Activated naive CD4-positive, alpha-beta T cell treated with anti-CD3 and anti-CD28 coated beads for 36 hours (primary cell): ENCODE data around the gene RNASE11. TPM values are rescaled to one million over a fixed set of nuclear protein-coding genes. Genes with fewer than 3 reads are reported as not detected.

Experiments
- CTCF ChIA-PET: fragments of 350-600 bp; sonication (Branson Sonifier 250); formaldehyde crosslinking; loops from one replicate; lab custom pipeline; 2021; ENCODE audit warnings: antibody characterized with exemption; lab: Charles Lee
- DNase-seq: peaks from one replicate; pipeline ENCODE4 v3.0.0-alpha.2; 2020
- H3K27ac Mint-ChIP-seq: one replicate; pipeline ENCODE4 v1.8.0; 2021; ENCODE audit warnings: mild to moderate bottlenecking, mixed read lengths
- H3K27me3 Mint-ChIP-seq: one replicate; pipeline ENCODE4 v1.8.0; 2021; ENCODE audit warnings: low read depth, mixed read lengths
- H3K36me3 Mint-ChIP-seq: one replicate; pipeline ENCODE4 v1.8.0; 2021; ENCODE audit warnings: low read depth, mixed read lengths
- H3K4me1 Mint-ChIP-seq: one replicate; pipeline ENCODE4 v1.8.0; 2021; ENCODE audit warnings: low read depth, mixed read lengths
- H3K4me3 Mint-ChIP-seq: one replicate; pipeline ENCODE4 v1.8.0; 2021; ENCODE audit warnings: mild to moderate bottlenecking, moderate library complexity, mixed read lengths
- H3K9me3 Mint-ChIP-seq: one replicate; pipeline ENCODE4 v1.8.0; 2021; ENCODE audit warnings: mixed read lengths
- intact Hi-C: fragments of 100-400 bp; cut with micrococcal nuclease; formaldehyde crosslinking; loops from one replicate; pipeline ENCODE4 v1.15.1; 2023
- total RNA-seq, 2 experiments: library from RNA; stranded (reverse); gene quantifications; one replicate each; pipeline ENCODE4 v1.2.3, GENCODE V29; 2021

The RNASE11 gene
- not detected for total RNA-seq

- Mint-ChIP-seq H3K27ac (no peak within 1 kb of the TSS), H3K4me1 (peaks cover 4% of the 10 kb centered on the region), H3K27me3 (peaks cover 3% of the 10 kb centered on the region), H3K4me3 (no peak within 1 kb of the TSS), H3K36me3 (no peaks in the 10 kb centered on the region), H3K9me3 (peaks cover 4% of the 10 kb centered on the region)
- CTCF ChIA-PET = interaction anchor here (0.8 kb wide), 1 partner anchor 18 kb away, joined by 3 read pairs; no protein-coding TSS in a partner anchor
- intact Hi-C loops = no loop called here
- DNase-seq = no peak
Measured at GRCh38 chr14:20587489-20588154, at the start of gene RNASE11. Gene RNASE11, minus strand, starts transcription at chr14:20588001.

GRCh38 chr14:20632831-20633691, 45.3 kb upstream of the RNASE11 start:
- CTCF ChIA-PET = interaction anchor here (0.8 to 3.6 kb wide), 6 partner anchors 11 to 58 kb away, joined by 3 to 23 read pairs (median 6); no protein-coding TSS in a partner anchor
- intact Hi-C loops = loop anchor here (1.0 to 5.0 kb wide), 8 partner anchors 8 to 339 kb away; partner anchors contain the start of genes PIP4P1 and RNASE6
- Mint-ChIP-seq H3K4me1 (peaks cover 33% of the 10 kb centered on the region), H3K9me3 (no peaks in the 10 kb centered on the region), H3K36me3 (peaks cover 4% of the 10 kb centered on the region), H3K27me3 (peaks cover 33% of the 10 kb centered on the region), H3K4me3 (peak overlapping the region; percentile 79), H3K27ac (peak overlapping the region; percentile 89)
- peak; percentile 83 for DNase-seq

- Mint-ChIP-seq H3K9me3 (no peaks in the 10 kb centered on the region), H3K4me1 (peaks cover 39% of the 10 kb centered on the region), H3K27ac (peak overlapping the region; percentile 89), H3K4me3 (peak overlapping the region; percentile 79), H3K27me3 (peaks cover 34% of the 10 kb centered on the region), H3K36me3 (peaks cover 4% of the 10 kb centered on the region)
- intact Hi-C loops = loop anchor here (1.0 to 5.0 kb wide), 4 partner anchors 36 to 340 kb away; partner anchors contain the start of genes PIP4P1 and RNASE6
- CTCF ChIA-PET = interaction anchor here (0.8 to 3.6 kb wide), 7 partner anchors 10 to 338 kb away, joined by 3 to 23 read pairs (median 6); no protein-coding TSS in a partner anchor
- DNase-seq = no peak
Measured at GRCh38 chr14:20632448-20632830, 44.6 kb upstream of the RNASE11 start.

GRCh38 chr14:20631880-20632389, 44.1 kb upstream of the RNASE11 start:
- intact Hi-C loops = loop anchor here (1.0 to 5.0 kb wide), 5 partner anchors 19 to 340 kb away; partner anchors contain the start of genes PIP4P1 and RNASE6
- H3K4me3 Mint-ChIP-seq = peak overlapping the region; percentile 79
- H3K27ac Mint-ChIP-seq = peak overlapping the region; percentile 56
- CTCF ChIA-PET = interaction anchor here (0.8 to 3.6 kb wide), 10 partner anchors 10 to 339 kb away, joined by 3 to 23 read pairs (median 5); no protein-coding TSS in a partner anchor
- H3K4me1 Mint-ChIP-seq = peaks cover 44% of the 10 kb centered on the region
- H3K36me3 Mint-ChIP-seq = peaks cover 4% of the 10 kb centered on the region
- no peaks in the 10 kb centered on the region for H3K9me3 Mint-ChIP-seq
- H3K27me3 Mint-ChIP-seq = peaks cover 36% of the 10 kb centered on the region
- peak; percentile 35 for DNase-seq

- H3K4me3 Mint-ChIP-seq = peak overlapping the region; percentile 79
- intact Hi-C loops = loop anchor here (1.0 to 5.0 kb wide), 3 partner anchors 18 to 341 kb away; partner anchors contain the start of gene RNASE6
- H3K4me1 Mint-ChIP-seq = peaks cover 51% of the 10 kb centered on the region
- peaks cover 4% of the 10 kb centered on the region for H3K36me3 Mint-ChIP-seq
- peak; percentile 61 for DNase-seq
- CTCF ChIA-PET = interaction anchor here (0.6 to 3.6 kb wide), 12 partner anchors 16 to 339 kb away, joined by 3 to 23 read pairs (median 4); partner anchors contain the start of gene ANG
- peaks cover 41% of the 10 kb centered on the region for H3K27me3 Mint-ChIP-seq
- no peaks in the 10 kb centered on the region for H3K9me3 Mint-ChIP-seq
- H3K27ac Mint-ChIP-seq = peak overlapping the region; percentile 80
Measured at GRCh38 chr14:20631023-20631879, 43.5 kb upstream of the RNASE11 start.

- Mint-ChIP-seq H3K4me3 (peak overlapping the region; percentile 77), H3K4me1 (peaks cover 58% of the 10 kb centered on the region), H3K27me3 (peaks cover 38% of the 10 kb centered on the region), H3K9me3 (no peaks in the 10 kb centered on the region), H3K27ac (peak overlapping the region; percentile 80), H3K36me3 (peaks cover 4% of the 10 kb centered on the region)
- DNase-seq = peak; percentile 76
- CTCF ChIA-PET = interaction anchor here (0.6 to 3.6 kb wide), 9 partner anchors 16 to 329 kb away, joined by 3 to 23 read pairs (median 4); partner anchors contain the start of gene ANG
- intact Hi-C loops = loop anchor here (1.0 to 5.0 kb wide), 3 partner anchors 17 to 342 kb away; partner anchors contain the start of gene RNASE6
Measured at GRCh38 chr14:20630340-20631022, 42.7 kb upstream of the RNASE11 start.

- H3K4me3 Mint-ChIP-seq = no peak overlapping the region
- no peak overlapping the region for H3K27ac Mint-ChIP-seq
- CTCF ChIA-PET = interaction anchor here (1.4 kb wide), 1 partner anchor 18 kb away, joined by 4 read pairs; no protein-coding TSS in a partner anchor
- H3K4me1 Mint-ChIP-seq = peaks cover 75% of the 10 kb centered on the region
- peaks cover 39% of the 10 kb centered on the region for H3K27me3 Mint-ChIP-seq
- DNase-seq = no peak
- H3K36me3 Mint-ChIP-seq = peaks cover 4% of the 10 kb centered on the region
- intact Hi-C loops = no loop called here
- H3K9me3 Mint-ChIP-seq = no peaks in the 10 kb centered on the region
Measured at GRCh38 chr14:20628063-20628854, 40.5 kb upstream of the RNASE11 start.

GRCh38 chr14:20627346-20628027, 39.7 kb upstream of the RNASE11 start:
- Mint-ChIP-seq H3K27me3 (peaks cover 34% of the 10 kb centered on the region), H3K9me3 (no peaks in the 10 kb centered on the region), H3K4me1 (peaks cover 75% of the 10 kb centered on the region), H3K36me3 (peaks cover 2% of the 10 kb centered on the region), H3K4me3 (no peak overlapping the region), H3K27ac (no peak overlapping the region)
- intact Hi-C loops = no loop called here
- CTCF ChIA-PET = interaction anchor here (1.4 kb wide), 1 partner anchor 18 kb away, joined by 4 read pairs; no protein-coding TSS in a partner anchor
- peak; percentile 21 for DNase-seq

- intact Hi-C loops = no loop called here
- peaks cover 31% of the 10 kb centered on the region for H3K27me3 Mint-ChIP-seq
- peak; percentile 27 for DNase-seq
- H3K4me1 Mint-ChIP-seq = peaks cover 74% of the 10 kb centered on the region
- peak overlapping the region; percentile 76 for H3K4me3 Mint-ChIP-seq
- CTCF ChIA-PET = no interaction called here
- no peak overlapping the region for H3K27ac Mint-ChIP-seq
- H3K36me3 Mint-ChIP-seq = peaks cover 2% of the 10 kb centered on the region
- H3K9me3 Mint-ChIP-seq = peaks cover 3% of the 10 kb centered on the region
Measured at GRCh38 chr14:20626274-20626673, 38.5 kb upstream of the RNASE11 start.
